NK-92 treated with Interleukin-12 subunit alpha and Interleukin-12 subunit beta, amount 100 ng/mL, for 24 hours (cell line): ENCODE results near the gene TTLL13.

Source experiments
- DNase-seq: peaks from one replicate; lab custom pipeline; 2025; lab: John Stamatoyannopoulos, UW

Gene TTLL13

GRCh38 chr15:90217671-90218394 lies 31.5 kb upstream of the TTLL13 start:
- DNase-seq = no peak

- DNase-seq = no peak
These were observed 29.8 kb upstream of the TTLL13 start for GRCh38 chr15:90219421-90220141.

- peak; percentile 24 for DNase-seq
These were observed 28.0 kb upstream of the TTLL13 start for GRCh38 chr15:90221246-90221900.

- DNase-seq = no peak
These were observed 26.8 kb upstream of the TTLL13 start for GRCh38 chr15:90222547-90222946.

- DNase-seq = no peak
These were observed 25.8 kb upstream of the TTLL13 start for GRCh38 chr15:90223441-90224165.

GRCh38 chr15:90225047-90225446 lies 24.3 kb upstream of the TTLL13 start:
- DNase-seq = no peak

GRCh38 chr15:90225504-90226234 lies 23.7 kb upstream of the TTLL13 start:
- no peak for DNase-seq

GRCh38 chr15:90227336-90227735 lies 22.0 kb upstream of the TTLL13 start:
- DNase-seq = no peak

- DNase-seq = no peak
These were observed 21.3 kb upstream of the TTLL13 start for GRCh38 chr15:90227816-90228772.

GRCh38 chr15:90228960-90229359 lies 20.4 kb upstream of the TTLL13 start:
- DNase-seq = no peak

- no peak for DNase-seq
These were observed 19.3 kb upstream of the TTLL13 start for GRCh38 chr15:90230071-90230494.

- DNase-seq = no peak
These were observed 18.7 kb upstream of the TTLL13 start for GRCh38 chr15:90230610-90231009.

- DNase-seq = no peak
These were observed 18.0 kb upstream of the TTLL13 start for GRCh38 chr15:90231028-90232017.

- DNase-seq = no peak
These were observed 17.2 kb upstream of the TTLL13 start for GRCh38 chr15:90232196-90232595.

- DNase-seq = no peak
These were observed 16.4 kb upstream of the TTLL13 start for GRCh38 chr15:90232941-90233386.

- DNase-seq = peak; percentile 99
These were observed 15.8 kb upstream of the TTLL13 start, which contains the start of gene CIB1 for GRCh38 chr15:90233387-90234095. TSS of gene CIB1 (minus strand) at chr15:90233941. CDS start at chr15:90233885, 56 bp downstream.

- DNase-seq = no peak
These were observed 15.0 kb upstream of the TTLL13 start, which contains the start of gene GDPGP1 for GRCh38 chr15:90234096-90234988. TSS of gene GDPGP1 (plus strand) at chr15:90234209. CDS start at chr15:90240909, 6,700 bp downstream.
